BE2C (cell line): Measurements from ENCODE around the gene LRPAP1.

Experiments used
- DNase-seq: peaks from one replicate; pipeline ENCODE4 v3.0.0-alpha.2; 2020
- H3K27me3 ChIP-seq: fragments of 250-450 bp; sonication (Bioruptor Pico); 2 replicates; pipeline ENCODE4 v1.5.1; 2020; ENCODE audit warnings: mild to moderate bottlenecking
- H3K36me3 ChIP-seq: fragments of 250-450 bp; sonication (Bioruptor Pico); 2 replicates; pipeline ENCODE4 v1.5.1; 2020; ENCODE audit warnings: mild to moderate bottlenecking
- H3K4me1 ChIP-seq: fragments of 250-450 bp; sonication (Bioruptor Pico); 2 replicates; pipeline ENCODE4 v1.5.1; 2020
- H3K4me3 ChIP-seq: 2 replicates; pipeline ENCODE4 v1.5.1; 2011; ENCODE audit warnings: low read depth, low read length
- H3K9me3 ChIP-seq: fragments of 250-450 bp; sonication (Bioruptor Pico); 2 replicates; pipeline ENCODE4 v1.5.1; 2020
- CTCF ChIP-seq: IDR thresholded peaks from 2 replicates; pipeline ENCODE4 v1.5.1; 2012; ENCODE audit warnings: mild to moderate bottlenecking, low read depth, low read length

The LRPAP1 gene

GRCh38 chr4:3465698-3466671, 66.2 kb downstream of the LRPAP1 start:
- no peaks in the 10 kb centered on the region for H3K27me3 ChIP-seq
- DNase-seq, result no peak
- no peak overlapping the region for H3K4me3 ChIP-seq
- TF ChIP-seq CTCF, result no peak
- peaks cover 5% of the 10 kb centered on the region for H3K4me1 ChIP-seq
- H3K36me3 ChIP-seq, result no peaks in the 10 kb centered on the region
- H3K9me3 ChIP-seq, result no peaks in the 10 kb centered on the region

GRCh38 chr4:3464911-3465697, 67.1 kb downstream of the LRPAP1 start:
- H3K4me1 ChIP-seq, result peaks cover 5% of the 10 kb centered on the region
- no peaks in the 10 kb centered on the region for H3K9me3 ChIP-seq
- no peak for DNase-seq
- H3K27me3 ChIP-seq, result no peaks in the 10 kb centered on the region
- no peak overlapping the region for H3K4me3 ChIP-seq
- no peaks in the 10 kb centered on the region for H3K36me3 ChIP-seq
- no peak for TF ChIP-seq CTCF

- Histone ChIP-seq H3K4me3 (no peak overlapping the region), H3K36me3 (no peaks in the 10 kb centered on the region), H3K4me1 (peaks cover 5% of the 10 kb centered on the region), H3K9me3 (no peaks in the 10 kb centered on the region), H3K27me3 (no peaks in the 10 kb centered on the region)
- DNase-seq, result no peak
- TF ChIP-seq CTCF, result no peak
These were observed 67.8 kb downstream of the LRPAP1 start for GRCh38 chr4:3464349-3464905.

- H3K9me3 ChIP-seq, result no peaks in the 10 kb centered on the region
- no peaks in the 10 kb centered on the region for H3K36me3 ChIP-seq
- no peak for DNase-seq
- H3K27me3 ChIP-seq, result no peaks in the 10 kb centered on the region
- no peak overlapping the region for H3K4me3 ChIP-seq
- TF ChIP-seq CTCF, result no peak
- peaks cover 5% of the 10 kb centered on the region for H3K4me1 ChIP-seq
These were observed 68.5 kb downstream of the LRPAP1 start for GRCh38 chr4:3463556-3464348.

- DNase-seq, result no peak
- no peaks in the 10 kb centered on the region for H3K27me3 ChIP-seq
- no peak for TF ChIP-seq CTCF
- H3K9me3 ChIP-seq, result no peaks in the 10 kb centered on the region
- H3K4me1 ChIP-seq, result peaks cover 5% of the 10 kb centered on the region
- peak within 1 kb of the TSS; percentile 8; the same call in 1 of the 2 replicates for H3K4me3 ChIP-seq
- no peaks in the 10 kb centered on the region for H3K36me3 ChIP-seq
These were observed 69.3 kb downstream of the LRPAP1 start, which contains the start of gene DOK7 for GRCh38 chr4:3462790-3463415. DOK7 (plus strand) TSS chr4:3463306; CDS start chr4:3463376, 70 bp downstream.
